Epithelial cell of esophagus (primary cell): ENCODE measurements around the gene KBTBD13.
"Not testable (repeated sequence)": the region's sequence is repeated elsewhere in the genome, so short reads cannot be mapped to it uniquely, and the experiment has no call there.

Experiments
- DNase-seq: peaks from one replicate; pipeline ENCODE4 v3.0.0; 2010; ENCODE audit warnings: low read depth
- H3K4me3 ChIP-seq: 2 replicates; pipeline ENCODE4 v1.5.1; 2011; ENCODE audit warnings: mild to moderate bottlenecking, low read length, control low read depth
- TF ChIP-seq, protein P1 (sequence below): IDR thresholded peaks from 2 replicates; pipeline ENCODE4 v1.5.1; 2011; ENCODE audit warnings: low read depth, mild to moderate bottlenecking, low read length, control low read depth, inconsistent platforms; ENCODE audit not compliant: insufficient read depth; ENCODE audit errors: missing control alignments

The KBTBD13 gene

DNA sequence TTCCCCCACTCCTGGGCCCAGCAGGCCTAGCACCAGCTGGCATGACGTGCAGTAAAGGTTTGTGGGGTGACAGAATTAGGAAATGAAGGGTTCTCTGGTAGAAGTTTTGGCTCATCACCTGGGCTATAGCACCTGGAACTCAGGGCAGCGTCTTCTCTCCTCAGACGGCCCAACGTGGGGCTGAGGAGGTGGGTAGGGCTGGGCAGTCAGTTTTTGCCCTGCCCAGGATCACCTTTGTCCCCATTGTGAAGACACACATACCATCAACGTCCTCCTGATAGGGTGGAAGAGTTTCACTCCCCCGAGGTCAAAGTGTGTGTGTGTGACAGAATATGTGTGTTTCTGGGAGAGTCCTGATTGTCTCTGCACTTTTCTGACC lies 12.1 kb downstream of the KBTBD13 start:
- TF ChIP-seq, protein P1, sequence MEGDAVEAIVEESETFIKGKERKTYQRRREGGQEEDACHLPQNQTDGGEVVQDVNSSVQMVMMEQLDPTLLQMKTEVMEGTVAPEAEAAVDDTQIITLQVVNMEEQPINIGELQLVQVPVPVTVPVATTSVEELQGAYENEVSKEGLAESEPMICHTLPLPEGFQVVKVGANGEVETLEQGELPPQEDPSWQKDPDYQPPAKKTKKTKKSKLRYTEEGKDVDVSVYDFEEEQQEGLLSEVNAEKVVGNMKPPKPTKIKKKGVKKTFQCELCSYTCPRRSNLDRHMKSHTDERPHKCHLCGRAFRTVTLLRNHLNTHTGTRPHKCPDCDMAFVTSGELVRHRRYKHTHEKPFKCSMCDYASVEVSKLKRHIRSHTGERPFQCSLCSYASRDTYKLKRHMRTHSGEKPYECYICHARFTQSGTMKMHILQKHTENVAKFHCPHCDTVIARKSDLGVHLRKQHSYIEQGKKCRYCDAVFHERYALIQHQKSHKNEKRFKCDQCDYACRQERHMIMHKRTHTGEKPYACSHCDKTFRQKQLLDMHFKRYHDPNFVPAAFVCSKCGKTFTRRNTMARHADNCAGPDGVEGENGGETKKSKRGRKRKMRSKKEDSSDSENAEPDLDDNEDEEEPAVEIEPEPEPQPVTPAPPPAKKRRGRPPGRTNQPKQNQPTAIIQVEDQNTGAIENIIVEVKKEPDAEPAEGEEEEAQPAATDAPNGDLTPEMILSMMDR, result no peak
- no peak for DNase-seq
- no peak overlapping the region for H3K4me3 ChIP-seq

DNA sequence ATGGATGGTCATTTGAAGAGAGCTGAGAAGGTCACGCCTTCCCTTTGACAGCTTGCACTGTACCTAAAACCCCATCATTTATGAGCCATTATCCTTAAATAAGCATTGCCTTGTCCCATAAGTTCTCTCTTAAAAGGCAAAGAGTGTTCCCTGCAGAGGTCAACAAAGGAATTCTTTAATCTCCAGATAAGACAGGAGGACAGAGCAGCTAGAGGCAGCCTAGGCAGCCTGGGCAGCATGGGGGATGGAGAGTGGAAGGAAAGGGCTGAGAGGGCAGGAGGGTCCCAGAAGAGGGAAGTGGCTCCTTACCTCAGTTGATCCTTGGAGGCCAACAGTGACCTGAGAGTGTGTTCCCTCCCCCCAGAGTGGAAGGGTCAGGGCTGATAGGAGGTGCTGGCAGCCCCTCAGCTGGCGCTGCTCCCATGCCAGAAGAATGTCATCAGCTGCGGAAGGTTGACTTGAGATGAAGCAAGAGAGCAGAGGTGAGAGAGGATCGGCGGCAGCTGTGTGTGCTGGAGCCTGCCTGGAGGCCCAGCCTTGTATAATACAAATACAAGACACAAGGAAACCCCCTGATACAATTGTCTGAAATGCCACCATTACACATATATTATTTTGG lies 12.8 kb downstream of the KBTBD13 start:
- TF ChIP-seq, protein P1, result no peak
- no peak for DNase-seq
- no peak overlapping the region for H3K4me3 ChIP-seq

DNA sequence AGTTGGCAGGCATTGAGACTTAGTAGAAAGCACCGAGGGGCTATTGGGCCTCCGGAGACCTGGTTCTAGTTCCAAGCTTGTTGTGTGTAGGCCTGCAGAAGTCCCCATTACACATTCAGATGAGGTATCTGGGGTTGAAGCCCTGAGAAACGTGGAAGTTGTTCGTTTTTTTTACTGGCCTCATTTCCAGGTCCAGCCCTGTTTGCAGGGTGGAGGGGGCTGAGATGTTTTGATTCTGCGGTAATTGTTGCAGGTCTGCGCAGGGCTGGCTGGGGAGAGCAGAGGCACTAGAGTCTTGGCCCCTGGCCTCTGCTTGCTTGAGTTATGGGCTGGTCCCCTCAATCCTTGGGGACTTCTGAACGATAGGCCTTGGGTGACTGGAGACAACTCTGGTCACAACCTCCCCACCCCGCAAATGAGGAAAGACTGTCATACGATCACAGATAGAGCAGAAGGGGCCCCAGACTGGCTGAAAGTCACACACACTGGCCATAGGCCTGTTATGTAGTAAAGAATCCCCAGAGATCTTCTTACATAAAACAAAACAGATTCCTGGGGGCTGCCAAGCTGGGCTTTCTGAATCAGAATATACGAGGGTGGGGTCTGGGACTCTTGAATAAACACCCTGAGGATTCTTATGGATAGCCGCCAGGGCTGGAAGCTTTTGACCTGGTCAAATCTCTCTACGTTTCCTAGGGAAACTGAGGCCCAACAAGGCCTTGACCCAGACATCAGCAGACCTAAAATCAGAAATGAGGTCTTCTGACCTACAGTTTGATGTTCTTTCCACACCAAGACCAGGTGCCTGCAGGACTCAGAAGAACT lies 15.6 kb downstream of the KBTBD13 start:
- DNase-seq, result no peak
- H3K4me3 ChIP-seq, result no peak overlapping the region
- TF ChIP-seq, protein P1, result no peak

DNA sequence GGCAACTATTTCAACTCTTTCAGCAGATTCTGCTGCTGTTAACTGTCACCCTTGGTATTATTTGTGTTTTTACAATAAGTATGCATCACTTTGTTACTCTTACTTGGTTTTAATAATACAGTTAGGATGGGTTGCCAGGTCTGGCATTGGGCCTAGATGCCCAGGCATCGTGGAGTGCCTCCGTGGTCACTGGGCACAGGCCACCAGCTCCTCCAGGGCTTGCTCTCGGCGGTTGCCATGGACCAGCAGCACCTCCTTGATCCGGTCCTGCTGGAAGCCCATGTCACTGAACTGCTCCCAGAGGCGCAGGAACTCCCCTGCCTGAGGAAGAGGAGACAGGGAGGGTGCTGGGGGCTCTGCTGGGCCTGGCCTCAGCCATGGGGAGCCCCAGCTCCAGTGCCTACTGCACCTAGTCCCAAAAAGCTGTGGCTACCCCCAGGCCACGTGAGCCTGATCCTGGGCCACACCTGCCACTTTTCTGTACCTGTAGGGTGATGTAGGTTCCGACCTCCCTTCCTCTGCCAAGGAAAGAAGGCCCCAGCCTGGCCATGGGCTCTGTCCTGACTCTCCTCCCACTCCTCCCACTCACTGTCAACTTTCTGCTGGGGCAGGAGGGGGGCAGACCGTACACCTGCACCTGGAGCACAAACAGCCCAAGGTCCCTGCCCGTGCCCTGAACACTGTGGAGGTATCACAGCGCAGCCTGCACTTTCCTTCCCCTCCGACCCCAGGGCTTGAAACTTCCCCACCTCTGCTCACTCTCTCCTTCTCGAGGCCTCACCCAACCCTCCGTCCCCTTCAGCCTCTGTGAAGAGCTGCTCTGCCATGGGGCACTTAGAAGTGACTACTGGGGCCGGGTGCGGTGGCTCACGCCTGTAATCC lies 16.6 kb downstream of the KBTBD13 start:
- no peak overlapping the region for H3K4me3 ChIP-seq
- DNase-seq, result no peak
- TF ChIP-seq, protein P1, result no peak

DNA sequence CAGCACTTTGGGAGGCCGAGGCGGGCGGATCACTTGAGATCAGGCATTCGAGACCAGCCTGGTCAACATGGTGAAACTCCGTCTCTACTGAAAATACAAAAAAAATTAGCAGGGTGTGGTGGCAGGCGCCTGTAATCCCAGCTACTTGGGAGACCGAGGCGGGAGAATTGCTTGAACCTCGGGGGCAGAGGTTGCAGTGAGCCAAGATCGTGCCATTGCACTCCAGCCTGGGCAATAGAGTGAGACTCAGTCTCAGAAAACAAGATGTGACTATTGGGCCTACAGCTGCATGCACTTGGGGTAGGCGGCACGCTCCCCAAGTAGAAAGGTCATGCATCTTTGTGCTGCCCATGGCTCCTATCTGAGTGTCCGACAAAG lies 17.2 kb downstream of the KBTBD13 start:
- not testable (repeated sequence) for DNase-seq

DNA sequence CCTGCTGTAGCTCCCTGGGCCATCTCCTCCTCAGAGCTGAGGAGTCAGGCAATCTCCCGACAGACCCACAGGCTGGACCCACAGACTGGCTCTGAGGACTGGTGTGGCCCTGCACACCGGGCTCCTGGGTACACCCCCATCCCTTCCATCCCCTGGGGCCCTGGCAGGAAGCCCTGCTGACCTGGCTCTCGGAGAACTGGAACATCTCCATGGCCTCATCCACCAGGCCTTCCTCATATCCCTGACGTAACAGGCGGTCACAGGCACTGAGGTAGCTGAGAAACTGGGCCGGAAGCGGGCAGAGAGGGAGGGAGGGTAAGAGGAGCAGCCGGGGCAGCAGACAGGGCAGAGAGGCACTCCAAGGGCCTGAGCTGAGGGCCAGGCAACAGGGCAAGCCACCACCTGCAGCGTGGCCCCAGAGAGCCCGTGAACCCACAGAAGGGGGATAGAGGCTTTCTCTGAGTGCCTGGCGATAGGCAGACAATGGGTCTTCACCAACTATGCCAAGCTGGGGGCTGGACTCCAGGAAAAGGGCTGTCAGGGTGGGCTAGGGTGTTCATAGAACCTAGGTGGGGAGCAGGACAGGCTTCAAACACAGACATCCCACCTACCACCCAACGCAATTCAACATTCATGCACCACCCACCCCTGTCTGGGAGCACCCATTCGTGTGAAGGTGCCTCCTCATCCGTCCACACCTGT lies 17.9 kb downstream of the KBTBD13 start:
- no peak for DNase-seq
- H3K4me3 ChIP-seq, result no peak overlapping the region
- TF ChIP-seq, protein P1, result no peak

More for the DNA sequence above, 17.2 kb downstream of the KBTBD13 start:
- H3K4me3 ChIP-seq, result not testable (repeated sequence)
